ENCODE measurements around the gene NISCH.

NISCH gene

DNA sequence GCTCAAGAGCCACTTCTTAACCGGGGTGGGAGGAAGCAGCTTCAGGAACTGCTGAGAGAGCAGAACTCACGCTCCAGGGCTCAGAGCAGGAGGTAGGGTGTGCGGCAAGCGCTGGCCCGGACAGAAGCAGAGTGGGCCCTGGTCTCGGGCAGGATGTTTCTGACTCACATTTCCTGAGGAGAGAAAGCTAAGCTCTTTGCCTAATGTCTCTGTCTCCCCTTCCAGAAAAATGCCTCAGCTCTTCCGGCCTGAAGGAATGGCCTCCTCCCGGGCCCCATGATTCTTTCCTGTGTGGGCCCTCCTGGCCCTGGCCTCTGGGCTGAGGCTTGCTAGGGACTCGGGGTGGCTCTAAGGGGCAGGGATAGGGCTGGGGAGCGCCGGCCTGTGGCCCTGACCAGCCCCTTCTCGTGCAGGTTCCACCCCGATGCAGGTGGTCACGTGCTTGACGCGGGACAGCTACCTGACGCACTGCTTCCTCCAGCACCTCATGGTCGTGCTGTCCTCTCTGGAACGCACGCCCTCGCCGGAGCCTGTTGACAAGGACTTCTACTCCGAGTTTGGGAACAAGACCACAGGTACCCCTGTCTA, 35.6 kb downstream of the NISCH start:
- DNase-seq, result no peak

DNA sequence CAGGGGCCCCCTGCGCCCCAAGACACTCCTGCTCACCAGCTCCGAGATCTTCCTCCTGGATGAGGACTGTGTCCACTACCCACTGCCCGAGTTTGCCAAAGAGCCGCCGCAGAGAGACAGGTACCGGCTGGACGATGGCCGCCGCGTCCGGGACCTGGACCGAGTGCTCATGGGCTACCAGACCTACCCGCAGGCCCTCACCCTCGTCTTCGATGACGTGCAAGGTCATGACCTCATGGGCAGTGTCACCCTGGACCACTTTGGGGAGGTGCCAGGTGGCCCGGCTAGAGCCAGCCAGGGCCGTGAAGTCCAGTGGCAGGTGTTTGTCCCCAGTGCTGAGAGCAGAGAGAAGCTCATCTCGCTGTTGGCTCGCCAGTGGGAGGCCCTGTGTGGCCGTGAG, 36.7 kb downstream of the NISCH start:
- DNase-seq, result no peak

DNA sequence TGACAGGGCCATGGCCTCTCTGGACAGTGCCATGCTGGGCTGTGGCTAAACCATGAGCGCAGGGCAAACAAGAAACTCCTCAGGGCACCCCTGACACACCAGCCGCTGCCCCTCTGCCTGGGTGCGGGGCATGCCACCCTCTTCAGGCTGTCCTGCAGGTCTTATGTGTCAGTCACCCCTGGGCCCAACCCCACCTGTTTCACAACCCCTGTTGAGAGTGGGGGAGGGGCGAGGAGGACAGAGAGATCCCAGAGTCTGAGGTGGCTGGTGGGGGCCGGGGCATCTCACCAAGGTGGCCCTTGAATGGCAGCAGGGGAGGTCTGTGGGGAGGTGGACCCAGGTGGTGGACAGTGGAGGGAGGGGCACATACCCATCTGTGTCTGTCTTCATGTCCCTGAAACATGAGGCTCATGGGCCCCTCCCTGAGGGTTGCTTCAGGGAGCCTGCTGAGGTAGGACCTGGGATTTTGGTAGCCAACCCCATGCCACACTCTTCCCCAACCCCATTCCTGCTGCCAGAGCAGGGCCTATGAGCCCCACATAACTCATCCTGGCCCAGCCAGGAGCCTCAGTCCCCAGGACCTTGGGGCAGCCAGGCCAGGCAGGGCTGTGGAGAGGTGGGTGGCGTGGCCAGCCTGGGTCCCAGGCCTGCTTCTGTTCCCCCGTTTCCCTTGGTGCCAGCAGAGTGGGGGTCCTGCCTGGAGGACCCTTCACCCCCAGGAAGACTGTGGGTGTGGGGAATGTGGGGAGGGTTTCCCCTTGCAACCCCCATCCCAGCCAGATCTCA, 38.0 kb downstream of the NISCH start:
- DNase-seq, result no peak

DNA sequence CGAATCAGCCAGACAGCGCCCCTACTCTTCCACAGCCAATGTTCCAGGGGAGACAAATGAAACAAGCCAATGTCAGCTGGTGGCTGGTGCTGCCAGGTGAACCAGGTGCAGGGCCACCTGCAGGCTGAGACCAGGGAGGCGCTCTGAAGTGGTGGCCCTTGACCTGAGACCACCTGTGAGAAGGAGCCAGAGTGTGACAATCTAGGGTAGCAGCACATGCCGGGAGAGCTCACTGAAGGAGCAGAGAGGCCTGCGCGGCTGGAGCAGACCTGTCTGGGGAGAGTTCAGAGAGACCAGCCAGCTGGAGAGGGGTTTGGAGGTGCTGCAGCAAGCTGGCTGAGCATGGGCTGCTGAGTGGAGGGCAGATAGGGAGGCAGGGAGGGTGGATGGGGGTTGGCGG, 39.0 kb downstream of the NISCH start:
- no peak for DNase-seq

DNA sequence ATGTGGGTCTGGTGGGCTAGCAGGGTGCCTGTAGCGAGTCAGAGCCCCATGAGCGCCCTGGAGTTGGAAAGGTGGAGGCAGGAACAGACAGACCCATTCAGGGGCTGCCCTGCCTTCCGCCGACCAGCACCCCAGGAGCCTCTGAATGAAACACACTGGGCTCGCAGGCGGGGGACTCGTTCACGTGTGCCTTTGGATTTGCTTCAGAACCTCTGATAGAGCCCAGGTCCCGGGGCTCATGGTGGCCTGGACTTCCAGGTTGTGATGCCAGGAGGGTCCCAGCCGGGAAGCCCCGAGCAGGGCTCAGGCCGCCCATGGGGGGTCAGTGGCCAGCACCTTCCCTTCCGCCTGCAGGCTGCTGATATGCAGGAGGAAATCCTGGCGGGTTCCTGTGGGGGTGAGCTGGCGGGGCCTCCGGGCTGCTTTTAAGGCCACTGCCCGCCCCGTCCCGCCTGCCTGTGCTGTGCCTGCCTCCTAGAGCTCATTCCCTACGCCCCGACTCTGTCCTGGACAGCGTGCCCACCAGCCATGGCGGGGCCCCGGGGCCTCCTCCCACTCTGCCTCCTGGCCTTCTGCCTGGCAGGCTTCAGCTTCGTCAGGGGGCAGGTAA, 39.6 kb downstream of the NISCH start, which contains the start of gene STAB1:
TSS of gene STAB1 (plus strand) at position 453 of the 610 bp plus-strand sequence. CDS start at position 529, 76 bp downstream.
- no peak for DNase-seq

DNA sequence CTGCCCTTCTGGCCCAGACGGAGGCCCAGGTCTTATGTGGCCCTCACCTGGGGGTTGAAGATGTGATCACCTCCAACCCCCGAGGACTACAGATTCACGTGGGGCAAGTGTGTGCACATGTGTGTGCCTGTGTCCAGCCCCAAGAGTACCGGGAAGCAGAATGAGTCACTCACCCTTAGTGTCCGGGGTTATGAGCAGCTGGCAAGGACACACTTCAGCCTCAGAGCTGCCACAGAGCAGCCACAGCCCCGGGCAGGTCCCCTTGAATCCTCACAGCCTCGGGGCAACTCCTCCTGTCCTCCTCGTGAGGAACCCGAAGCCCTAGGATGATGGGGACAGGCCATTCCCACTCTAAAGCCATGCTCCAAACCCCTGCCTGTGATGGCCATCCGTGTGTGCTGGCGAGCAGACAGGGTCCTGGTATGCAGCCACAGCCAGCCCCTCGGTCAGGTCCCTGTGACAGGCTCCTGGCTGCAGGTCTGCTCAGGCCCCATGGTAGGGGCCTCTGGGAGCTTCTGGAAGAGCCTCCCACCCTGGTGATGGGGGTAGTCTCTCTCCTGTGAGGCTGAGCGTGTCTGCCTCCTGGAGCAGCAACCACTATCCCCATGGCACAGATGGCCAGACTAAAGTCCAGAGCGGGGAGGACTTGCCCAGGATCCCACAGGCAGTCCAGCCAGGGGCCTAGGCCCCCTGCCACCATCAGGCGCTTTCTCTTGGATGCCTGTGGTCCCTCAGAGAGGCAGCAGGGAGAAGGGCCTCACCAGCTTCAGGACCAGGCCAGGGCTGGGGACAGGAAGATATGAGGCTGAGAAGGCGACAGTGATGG, 40.6 kb downstream of the NISCH start:
- DNase-seq, result no peak

DNA sequence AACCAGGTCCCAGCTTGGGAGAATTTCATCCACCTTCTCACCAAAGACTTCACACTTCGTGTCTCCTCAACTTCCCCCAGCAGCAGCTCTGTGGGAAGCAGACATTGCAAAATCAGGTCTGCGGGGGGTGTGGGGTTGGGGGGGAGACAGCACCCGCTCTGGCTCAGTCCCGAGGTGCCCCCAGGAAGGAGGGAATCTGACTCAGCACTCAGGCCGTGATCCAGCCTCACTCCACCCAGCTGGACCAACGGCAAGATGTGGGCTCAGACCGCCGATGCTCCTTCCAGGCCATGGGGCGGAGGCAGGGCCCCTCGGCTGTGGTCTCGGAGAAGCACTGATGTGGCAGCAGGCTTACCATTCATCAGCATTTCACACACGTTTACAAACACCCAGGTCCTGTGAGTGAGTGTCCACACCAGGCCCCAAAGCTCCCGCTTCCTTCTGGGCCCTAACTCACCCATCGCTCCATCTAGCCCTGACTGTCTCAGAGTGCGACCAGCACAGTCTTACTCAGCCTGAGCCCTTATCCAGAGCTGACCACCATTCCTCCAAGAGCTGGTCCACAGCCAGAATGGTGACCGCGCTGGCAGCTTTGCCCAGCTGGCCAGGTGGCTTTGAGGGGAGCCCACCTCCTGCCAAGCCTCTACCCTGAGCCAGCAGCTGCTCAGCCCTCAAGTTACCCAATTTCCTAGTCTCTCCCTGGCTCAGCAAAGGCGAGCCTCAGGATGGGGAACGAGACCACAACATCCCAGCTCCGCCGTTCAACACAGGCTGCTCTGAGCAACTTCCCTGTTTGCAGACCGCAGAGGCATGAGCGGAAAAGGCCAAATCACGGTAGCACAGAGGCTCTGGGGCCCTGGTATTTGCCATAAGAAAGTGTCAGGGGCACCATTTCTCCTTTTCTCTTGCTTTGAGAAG, 43.0 kb downstream of the NISCH start:
- peak; percentile 18 for DNase-seq

DNA sequence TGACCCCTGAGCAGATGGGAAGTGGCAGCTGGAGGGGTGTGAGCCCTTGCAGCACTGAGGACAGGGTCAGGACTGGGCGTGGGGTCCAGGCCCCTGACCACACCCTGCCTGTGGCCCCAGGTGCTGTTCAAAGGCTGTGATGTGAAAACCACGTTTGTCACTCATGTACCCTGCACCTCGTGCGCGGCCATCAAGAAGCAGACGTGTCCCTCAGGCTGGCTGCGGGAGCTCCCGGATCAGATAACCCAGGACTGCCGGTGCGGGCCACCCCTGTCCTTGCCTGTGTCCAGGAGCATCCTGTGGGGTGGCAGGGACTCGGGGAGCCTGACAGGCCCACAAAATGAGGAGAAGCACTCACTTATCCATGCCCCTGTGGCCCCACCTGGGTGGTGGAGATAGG, 45.6 kb downstream of the NISCH start:
- no peak for DNase-seq

DNA sequence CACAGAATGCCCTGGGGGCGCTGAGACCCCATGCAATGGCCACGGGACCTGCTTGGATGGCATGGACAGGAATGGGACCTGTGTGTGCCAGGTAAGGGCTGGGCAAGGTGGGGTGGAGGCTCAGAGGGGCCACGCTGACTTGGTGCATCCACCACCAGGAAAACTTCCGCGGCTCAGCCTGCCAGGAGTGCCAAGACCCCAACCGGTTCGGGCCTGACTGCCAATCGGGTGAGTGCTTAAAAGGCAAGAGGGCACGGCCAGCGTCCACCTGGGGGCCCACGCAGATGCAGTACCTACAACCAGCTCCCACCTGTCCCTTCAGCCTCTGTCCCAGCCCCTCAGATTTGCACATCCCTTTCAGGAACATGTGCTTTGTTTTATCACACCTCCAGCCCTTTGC, 46.6 kb downstream of the NISCH start:
- DNase-seq, result no peak

DNA sequence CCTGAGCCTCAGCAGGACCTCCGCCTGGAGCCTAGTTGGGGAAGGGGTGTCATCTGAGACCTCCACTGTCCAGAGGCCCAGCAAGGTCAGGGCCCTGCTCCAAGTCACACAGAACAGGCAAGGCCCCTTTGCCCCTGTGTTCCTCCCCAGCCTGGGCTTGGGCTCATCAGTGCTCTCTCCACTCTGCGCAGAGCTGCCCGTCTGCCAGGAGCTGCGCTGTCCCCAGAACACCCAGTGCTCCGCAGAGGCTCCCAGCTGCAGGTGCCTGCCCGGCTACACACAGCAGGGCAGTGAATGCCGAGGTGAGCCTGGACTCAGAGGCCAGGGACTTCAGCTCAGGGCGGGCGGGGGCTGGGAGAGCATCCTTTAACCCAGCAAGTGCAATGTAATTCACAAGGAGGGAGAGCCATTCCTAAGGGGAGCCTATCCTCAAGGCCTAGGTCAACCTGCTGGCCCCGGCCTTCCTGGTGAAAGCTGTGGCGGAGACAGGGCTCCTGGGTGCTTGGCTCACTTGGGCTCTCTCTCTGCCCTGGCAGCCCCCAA, 47.5 kb downstream of the NISCH start:
- DNase-seq, result no peak

DNA sequence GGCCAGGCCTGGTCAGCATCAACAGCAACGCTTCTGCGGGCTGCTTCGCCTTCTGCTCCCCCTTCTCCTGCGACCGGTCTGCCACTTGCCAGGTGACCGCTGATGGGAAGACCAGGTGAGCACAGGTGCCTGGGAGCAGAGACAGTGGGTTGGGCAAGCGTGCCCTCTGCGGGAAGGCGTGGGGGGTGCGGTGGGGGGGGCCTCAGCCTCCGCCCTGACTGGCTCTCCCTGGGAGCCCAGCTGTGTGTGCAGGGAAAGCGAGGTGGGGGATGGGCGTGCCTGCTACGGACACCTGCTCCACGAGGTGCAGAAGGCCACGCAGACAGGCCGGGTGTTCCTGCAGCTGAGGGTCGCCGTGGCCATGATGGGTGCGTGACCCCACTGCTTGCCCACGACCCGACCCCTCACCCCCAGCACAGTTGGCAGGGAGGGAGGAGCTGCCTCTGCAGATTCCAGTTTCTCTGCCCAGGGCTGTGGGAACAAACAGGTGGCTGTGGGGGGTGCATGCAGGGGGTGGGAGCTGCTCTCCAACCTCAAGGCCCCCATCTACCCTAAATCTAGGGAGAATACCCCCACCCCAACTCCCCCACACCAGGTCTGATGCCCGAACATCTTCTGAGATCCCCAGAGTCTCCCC, 48.5 kb downstream of the NISCH start:
- no peak for DNase-seq

DNA sequence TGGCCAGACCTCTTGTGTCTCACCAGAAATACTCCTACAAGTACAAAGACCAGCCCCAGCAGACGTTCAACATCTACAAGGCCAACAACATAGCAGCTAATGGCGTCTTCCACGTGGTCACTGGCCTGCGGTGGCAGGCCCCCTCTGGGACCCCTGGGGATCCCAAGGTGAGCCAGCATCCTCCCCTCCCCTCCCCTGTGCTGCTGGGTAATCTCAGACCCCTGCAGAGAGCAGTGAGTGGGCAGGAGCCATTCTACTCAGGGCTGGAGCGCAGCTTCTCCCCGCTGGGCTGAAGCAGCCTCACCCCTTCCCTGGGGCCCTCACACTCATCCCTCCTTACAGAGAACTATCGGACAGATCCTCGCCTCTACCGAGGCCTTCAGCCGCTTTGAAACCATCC, 49.6 kb downstream of the NISCH start:
- DNase-seq, result no peak

DNA sequence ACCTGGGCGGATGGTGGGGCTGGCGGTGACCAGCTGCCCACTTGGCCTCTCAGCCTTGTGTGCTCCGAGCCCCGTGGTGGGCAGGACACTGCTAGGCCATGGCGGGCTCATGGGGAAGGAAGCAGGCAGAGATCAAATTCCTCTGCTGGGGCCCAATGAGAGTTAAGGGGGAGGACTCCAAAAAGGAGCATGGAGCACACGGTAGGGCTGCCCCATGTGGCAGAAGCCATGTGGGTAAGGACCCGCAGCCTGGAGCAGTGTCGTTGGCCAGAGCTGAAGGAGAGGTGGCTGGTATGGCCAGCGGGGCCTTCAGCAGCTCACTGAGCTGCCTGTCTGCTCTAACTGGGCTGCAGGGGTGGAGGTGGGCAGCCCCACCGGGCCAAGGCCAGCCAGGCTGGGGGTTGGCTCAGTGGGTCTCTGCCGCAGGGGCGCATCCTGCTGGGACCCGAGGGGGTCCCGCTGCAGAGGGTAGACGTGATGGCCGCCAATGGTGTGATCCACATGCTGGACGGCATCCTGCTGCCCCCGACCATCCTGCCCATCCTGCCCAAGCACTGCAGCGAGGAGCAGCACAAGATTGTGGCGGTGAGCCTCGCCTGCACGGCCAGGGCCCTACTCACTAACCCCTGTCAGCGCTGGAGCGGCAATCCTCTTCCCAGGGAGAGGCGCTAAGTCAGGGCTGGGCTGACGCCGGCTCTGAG, 51.0 kb downstream of the NISCH start:
- no peak for DNase-seq

DNA sequence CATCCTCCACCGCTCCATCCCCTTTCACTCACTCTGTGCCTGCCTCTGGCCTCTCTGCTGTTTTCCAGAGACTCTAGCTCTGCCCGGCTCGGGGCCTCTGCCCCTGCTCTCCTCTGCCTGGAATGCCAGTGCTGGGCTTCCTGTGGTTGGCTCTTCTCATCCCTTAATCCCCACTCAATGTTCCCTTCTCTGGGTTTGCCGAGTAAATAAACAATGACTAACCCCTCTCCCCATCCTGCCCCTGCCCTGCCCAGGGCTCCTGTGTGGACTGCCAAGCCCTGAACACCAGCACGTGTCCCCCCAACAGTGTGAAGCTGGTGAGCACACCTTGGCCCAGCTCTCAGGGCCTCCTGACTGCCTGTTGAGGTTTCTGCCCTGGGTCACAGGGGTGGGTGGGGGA, 52.0 kb downstream of the NISCH start:
- peak; percentile 62 for DNase-seq

DNA sequence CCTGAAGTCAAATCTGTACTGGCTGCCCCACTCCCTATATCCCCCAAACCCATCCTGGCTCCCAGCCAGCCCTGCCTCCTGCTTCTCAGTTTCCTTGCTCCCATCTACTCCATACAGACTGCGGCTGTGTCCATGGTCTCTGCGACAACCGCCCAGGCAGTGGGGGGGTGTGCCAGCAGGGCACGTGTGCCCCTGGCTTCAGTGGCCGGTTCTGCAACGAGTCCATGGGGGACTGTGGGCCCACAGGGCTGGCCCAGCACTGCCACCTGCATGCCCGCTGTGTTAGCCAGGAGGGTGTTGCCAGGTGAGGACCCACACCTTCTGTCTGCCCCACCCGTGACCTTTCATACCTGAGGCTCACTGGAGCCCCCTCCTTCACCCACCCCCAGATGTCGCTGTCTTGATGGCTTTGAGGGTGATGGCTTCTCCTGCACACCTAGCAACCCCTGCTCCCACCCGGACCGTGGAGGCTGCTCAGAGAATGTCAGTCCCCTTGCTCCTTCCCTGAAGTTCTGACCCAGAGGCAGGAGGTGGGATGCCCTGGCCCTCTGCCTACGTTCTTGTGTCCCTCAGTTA, 54.4 kb downstream of the NISCH start:
- DNase-seq, result no peak

DNA sequence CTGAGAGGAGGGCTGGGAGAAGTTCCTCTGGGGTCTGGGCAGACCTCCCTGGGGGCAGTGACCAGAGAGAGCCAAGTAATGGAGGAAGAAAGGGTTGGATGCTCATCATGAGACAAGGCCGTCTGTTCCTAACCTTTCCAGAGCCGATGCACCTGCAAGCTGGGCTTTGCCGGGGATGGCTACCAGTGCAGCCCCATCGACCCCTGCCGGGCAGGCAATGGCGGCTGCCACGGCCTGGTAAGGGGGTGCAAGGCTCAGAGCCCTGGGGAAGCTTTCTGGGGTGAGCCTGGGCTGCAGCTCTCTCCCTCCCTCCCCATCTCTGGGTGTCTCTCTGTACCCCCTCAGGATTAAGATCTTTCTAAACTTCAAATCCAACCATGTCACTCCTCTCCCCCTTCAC, 56.1 kb downstream of the NISCH start:
- no peak for DNase-seq

DNA sequence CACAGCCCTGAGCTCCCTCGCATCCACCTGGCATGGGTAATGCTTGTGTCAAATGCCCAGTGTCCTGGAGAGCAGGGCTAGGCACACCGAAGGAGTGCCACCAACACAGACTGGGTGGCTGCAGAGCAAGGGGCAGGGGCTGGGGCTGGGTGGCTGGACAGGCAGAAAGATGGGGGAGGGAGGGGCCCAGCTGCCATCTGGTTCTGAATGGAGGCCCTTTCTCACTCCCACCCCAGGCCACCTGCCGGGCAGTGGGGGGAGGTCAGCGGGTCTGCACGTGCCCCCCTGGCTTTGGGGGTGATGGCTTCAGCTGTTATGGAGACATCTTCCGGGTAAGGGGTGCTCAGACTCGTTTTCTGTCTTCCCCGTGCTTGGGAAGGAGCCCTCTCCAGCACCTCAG, 56.7 kb downstream of the NISCH start:
- no peak for DNase-seq

DNA sequence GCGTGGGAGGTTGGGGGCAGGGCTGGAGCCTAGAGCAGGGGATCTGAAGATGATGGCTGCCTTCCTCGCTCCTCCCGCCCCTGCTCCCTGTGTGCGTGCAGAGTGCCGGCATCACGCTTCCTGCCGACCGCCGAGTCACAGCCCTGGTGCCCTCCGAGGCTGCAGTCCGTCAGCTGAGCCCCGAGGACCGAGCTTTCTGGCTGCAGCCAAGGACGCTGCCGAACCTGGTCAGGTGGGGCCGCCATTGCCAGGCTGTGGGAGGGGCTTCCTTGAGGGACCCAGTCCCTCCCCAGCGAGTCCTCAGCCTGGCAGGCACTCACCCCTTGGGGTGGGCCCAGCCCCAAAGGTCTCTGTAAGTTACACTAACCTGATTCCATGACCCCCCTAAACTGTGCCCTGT, 57.3 kb downstream of the NISCH start:
- no peak for DNase-seq

DNA sequence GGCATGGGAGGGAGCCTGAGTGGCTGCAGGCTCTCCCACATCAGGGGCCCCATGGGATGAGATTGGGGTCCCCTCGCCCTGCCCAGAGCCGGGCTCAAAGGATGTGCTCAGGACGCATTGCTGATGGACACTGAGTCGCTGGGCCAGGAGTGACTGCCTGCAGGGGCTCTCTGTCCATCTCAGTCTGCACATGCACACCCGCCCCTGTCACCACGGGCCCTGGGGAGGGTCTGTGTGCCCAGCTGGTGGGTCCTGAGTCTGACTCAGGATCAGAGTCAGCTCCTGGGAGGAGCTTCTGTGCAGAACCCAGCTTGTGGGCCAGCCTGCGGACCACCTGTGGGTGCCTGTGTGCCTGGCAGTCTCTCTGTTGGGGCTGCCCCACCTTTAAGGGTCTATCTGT, 57.9 kb downstream of the NISCH start:
- DNase-seq, result no peak

DNA sequence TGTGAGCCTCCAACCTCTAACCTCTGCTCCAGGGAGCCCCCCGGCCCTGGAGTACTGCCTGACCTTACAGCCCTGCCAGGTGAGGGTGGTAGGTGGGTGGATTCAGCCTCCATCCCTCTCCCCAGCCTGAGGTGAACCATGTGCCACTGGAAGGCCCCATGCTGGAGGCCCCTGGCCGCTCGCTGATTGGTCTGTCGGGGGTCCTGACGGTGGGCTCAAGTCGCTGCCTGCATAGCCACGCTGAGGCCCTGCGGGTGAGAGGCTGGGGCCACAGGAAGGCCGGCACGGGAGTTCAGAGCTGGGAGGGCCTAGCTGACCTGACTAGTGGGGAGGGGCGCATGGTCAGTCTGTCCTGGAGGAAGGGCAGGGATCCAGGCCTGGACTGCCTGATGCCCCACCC, 59.2 kb downstream of the NISCH start:
- DNase-seq, result no peak
